Measurements from ENCODE around the gene MYL12B.

Gene MYL12B

GRCh38 chr18:3224223-3224622, 37.7 kb upstream of the MYL12B start:
- H3K4me3 ChIP-seq (ENCODE audit: low read depth, low read length) = no peak overlapping the region
- TF ChIP-seq, protein P1, sequence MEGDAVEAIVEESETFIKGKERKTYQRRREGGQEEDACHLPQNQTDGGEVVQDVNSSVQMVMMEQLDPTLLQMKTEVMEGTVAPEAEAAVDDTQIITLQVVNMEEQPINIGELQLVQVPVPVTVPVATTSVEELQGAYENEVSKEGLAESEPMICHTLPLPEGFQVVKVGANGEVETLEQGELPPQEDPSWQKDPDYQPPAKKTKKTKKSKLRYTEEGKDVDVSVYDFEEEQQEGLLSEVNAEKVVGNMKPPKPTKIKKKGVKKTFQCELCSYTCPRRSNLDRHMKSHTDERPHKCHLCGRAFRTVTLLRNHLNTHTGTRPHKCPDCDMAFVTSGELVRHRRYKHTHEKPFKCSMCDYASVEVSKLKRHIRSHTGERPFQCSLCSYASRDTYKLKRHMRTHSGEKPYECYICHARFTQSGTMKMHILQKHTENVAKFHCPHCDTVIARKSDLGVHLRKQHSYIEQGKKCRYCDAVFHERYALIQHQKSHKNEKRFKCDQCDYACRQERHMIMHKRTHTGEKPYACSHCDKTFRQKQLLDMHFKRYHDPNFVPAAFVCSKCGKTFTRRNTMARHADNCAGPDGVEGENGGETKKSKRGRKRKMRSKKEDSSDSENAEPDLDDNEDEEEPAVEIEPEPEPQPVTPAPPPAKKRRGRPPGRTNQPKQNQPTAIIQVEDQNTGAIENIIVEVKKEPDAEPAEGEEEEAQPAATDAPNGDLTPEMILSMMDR (IDR thresholded peaks at IDR 0.05; ENCODE audit: low read depth, low read length, missing control alignments) = no peak
- in situ Hi-C loops (cut with HindIII; ENCODE audit: low sequenced_read_pairs) = no loop called here
- no peak for DNase-seq (ENCODE audit: low read depth)

DNA sequence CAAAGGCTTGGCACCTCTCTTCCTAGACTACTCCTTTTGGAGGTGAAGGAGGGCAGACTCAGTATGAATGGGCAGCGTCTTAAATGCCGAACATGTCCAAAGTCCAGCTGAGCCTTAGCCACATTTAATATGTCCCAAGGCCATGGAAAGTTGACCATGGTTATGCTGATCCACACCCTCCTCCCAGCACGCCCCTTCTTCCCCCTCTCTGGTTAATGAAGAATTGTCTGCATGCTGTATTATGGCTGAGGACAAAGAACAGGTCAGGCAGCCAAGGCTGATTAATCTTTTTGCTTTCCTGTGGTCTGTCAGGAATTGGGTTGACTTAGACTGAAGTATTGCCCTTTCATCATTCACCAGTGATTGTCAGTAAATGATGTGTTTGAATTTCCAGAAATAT, 36.3 kb upstream of the MYL12B start:
- TF ChIP-seq, protein P1 (IDR thresholded peaks at IDR 0.05; ENCODE audit: low read depth, low read length, missing control alignments) = no peak
- no peak for DNase-seq (ENCODE audit: low read depth)
- H3K4me3 ChIP-seq (ENCODE audit: low read depth, low read length) = no peak overlapping the region
- in situ Hi-C loops (cut with HindIII; ENCODE audit: low sequenced_read_pairs) = no loop called here

- H3K4me3 ChIP-seq (ENCODE audit: low read depth, low read length) = no peak overlapping the region
- no peak for DNase-seq (ENCODE audit: low read depth)
- TF ChIP-seq, protein P1 (IDR thresholded peaks at IDR 0.05; ENCODE audit: low read depth, low read length, missing control alignments) = no peak
- in situ Hi-C loops (cut with HindIII; ENCODE audit: low sequenced_read_pairs) = no loop called here
Measured at GRCh38 chr18:3226048-3226447, 35.9 kb upstream of the MYL12B start.

DNA sequence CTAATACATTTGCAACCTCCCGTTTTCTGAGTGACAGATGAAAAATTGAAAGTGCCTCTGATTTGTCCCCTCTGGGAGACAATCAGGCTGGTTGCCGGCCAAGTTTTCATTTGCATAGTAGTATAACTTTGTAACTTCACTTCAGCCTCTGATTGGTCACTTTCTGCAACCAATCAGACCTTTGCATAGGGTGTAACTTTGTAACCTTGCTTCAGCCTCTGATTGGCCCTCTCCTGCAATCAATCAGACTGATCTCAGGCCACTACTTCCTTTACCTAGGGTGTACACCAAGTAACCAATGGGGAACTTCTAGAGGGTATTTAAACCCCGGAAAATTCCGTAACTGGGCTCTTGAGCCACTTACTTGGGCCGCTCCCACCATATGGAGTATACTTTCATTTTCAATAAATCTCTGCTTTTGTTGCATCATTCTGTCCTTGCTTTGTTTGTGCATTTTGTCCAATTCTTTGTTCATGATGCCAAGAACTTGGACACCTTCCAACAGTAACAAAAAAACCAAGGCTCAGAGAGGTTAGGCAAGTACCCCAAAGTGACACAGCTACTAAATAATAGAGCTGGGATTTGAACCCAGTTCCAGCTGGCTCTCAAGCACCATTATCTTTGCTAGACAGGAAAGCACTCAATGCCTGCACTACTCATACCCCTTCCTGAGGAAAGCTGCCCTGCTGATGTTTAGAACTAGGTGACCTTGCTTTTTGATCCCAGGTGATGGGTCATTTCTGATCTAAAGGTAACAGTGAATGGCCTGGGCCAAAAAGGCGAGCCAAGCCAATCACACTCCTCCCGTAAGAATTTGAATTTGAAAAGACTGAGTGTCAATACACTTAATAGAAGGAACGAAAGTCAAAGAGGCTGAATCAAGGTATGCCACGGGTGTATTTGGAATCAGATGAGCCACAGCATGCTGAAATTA, 31.3 kb upstream of the MYL12B start:
- in situ Hi-C loops (cut with HindIII; ENCODE audit: low sequenced_read_pairs) = loop anchor here (5.0 kb wide), 1 partner anchor 48 kb away; no protein-coding TSS in a partner anchor
- TF ChIP-seq, protein P1 (IDR thresholded peaks at IDR 0.05; ENCODE audit: low read depth, low read length, missing control alignments) = no peak
- no peak overlapping the region for H3K4me3 ChIP-seq (ENCODE audit: low read depth, low read length)
- no peak for DNase-seq (ENCODE audit: low read depth)

DNA sequence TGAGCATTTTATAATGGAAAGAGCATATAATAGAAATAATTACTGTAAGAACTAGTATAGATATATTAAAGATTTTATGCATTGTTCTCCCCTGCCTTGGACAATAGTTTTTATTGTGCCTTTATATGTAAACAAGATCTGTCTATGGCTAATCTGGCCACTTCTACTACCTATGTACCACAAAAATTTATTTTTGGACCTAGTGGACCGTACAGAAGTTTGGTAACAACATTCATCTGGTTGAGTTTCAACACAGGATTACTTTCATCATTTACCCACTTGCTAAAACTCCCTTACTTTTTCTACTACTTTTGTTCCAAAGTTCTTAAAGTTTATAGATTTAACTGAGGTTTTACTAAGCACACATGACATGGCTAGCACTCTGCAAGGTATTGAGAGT, 28.9 kb upstream of the MYL12B start:
- no peak overlapping the region for H3K4me3 ChIP-seq (ENCODE audit: low read depth, low read length)
- no peak for DNase-seq (ENCODE audit: low read depth)
- in situ Hi-C loops (cut with HindIII; ENCODE audit: low sequenced_read_pairs) = loop anchor here (5.0 kb wide), 1 partner anchor 51 kb away; no protein-coding TSS in a partner anchor
- TF ChIP-seq, protein P1 (IDR thresholded peaks at IDR 0.05; ENCODE audit: low read depth, low read length, missing control alignments) = no peak

DNA sequence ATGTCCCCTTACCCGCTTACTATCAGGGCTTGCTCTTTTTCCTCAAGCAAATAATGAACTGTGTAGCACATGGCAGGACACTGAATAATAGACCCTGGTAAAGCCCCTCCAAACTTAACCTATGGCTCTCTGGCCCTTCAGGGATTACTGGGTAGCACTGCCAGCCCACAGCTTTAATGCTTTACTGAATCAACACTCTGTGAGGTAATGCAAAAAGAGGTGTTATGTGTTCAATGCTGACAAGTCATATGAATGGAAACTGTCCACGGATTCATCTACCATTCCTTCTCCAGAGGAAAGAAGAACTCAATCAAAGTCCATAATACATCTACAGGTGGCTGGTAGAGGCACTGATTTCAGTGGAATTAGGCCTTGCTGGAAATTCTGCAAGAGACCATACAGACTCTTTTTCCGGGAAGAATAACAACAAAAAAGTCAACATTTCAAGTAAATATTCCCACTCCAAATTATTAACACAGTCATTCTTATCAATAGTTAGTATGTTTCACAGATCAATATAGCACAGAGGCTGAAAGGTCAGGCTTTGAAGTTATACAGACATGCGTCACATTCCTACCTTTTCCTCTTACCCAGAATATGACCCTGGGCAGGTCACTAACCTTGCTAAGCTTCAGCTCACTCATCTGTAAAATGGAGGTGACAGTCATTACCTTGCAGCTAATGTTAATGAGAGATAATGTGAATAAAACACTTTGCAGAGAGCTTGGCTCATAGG, 28.3 kb upstream of the MYL12B start:
- in situ Hi-C loops (cut with HindIII; ENCODE audit: low sequenced_read_pairs) = loop anchor here (5.0 kb wide), 1 partner anchor 51 kb away; no protein-coding TSS in a partner anchor
- no peak overlapping the region for H3K4me3 ChIP-seq (ENCODE audit: low read depth, low read length)
- DNase-seq (ENCODE audit: low read depth) = no peak
- TF ChIP-seq, protein P1 (IDR thresholded peaks at IDR 0.05; ENCODE audit: low read depth, low read length, missing control alignments) = no peak
